Measurements from ENCODE around the gene SHISA2.

- TF ChIP-seq CTCF (conservative IDR thresholded peaks at IDR 0.05) (no peak), EZH2 (IDR thresholded peaks at IDR 0.05; ENCODE audit: low read depth) (no peak)
Measured at GRCh38 chr13:26053418-26053980, 1.7 kb upstream of the SHISA2 start.

All from PC-9 (cell line).